ENCODE results near the gene C17orf50. TPM values are rescaled to one million over a fixed set of nuclear protein-coding genes. Genes with fewer than 3 reads are reported as not detected.
"Not testable (repeated sequence)": the region's sequence is repeated elsewhere in the genome, so short reads cannot be mapped to it uniquely, and the experiment has no call there.

The C17orf50 gene
- total RNA-seq, 2 donors from 2014 or later, result not detected

GRCh38 chr17:35750526-35751395 lies 9.9 kb upstream of the C17orf50 start:
- H3K9me3 Mint-ChIP-seq, result no peaks in the 10 kb centered on the region
- peak overlapping the region; percentile 42 to 68 for H3K4me3 Mint-ChIP-seq
- ATAC-seq (replicated peaks in 1 of 2) (no peak), DNase-seq (no peak)
- H3K4me1 Mint-ChIP-seq (ENCODE audit: low read depth), result peaks cover 26% of the 10 kb centered on the region
- no peak overlapping the region for H3K27ac Mint-ChIP-seq
- H3K36me3 Mint-ChIP-seq (ENCODE audit: insufficient read depth in 2 of 2), result no peaks in the 10 kb centered on the region
- peaks cover 31% of the 10 kb centered on the region for H3K27me3 Mint-ChIP-seq (ENCODE audit: low read depth)

GRCh38 chr17:35751541-35751940 lies 9.1 kb upstream of the C17orf50 start:
- Mint-ChIP-seq H3K4me1 (ENCODE audit: low read depth) (peaks cover 26% of the 10 kb centered on the region), H3K27me3 (ENCODE audit: low read depth) (peaks cover 31% of the 10 kb centered on the region)
- H3K36me3 Mint-ChIP-seq (ENCODE audit: insufficient read depth in 2 of 2); DNase-seq; H3K9me3 Mint-ChIP-seq; ATAC-seq (replicated peaks in 1 of 2); H3K4me3 Mint-ChIP-seq; H3K27ac Mint-ChIP-seq: not testable (repeated sequence)

- peaks cover 26% of the 10 kb centered on the region for H3K4me1 Mint-ChIP-seq (ENCODE audit: low read depth)
- no peak for ATAC-seq (replicated peaks in 1 of 2)
- H3K4me3 Mint-ChIP-seq, result no peak overlapping the region
- H3K27me3 Mint-ChIP-seq (ENCODE audit: low read depth), result peaks cover 31% of the 10 kb centered on the region
- no peak overlapping the region for H3K27ac Mint-ChIP-seq
- no peaks in the 10 kb centered on the region for H3K36me3 Mint-ChIP-seq (ENCODE audit: insufficient read depth in 2 of 2)
- no peak for DNase-seq
- no peaks in the 10 kb centered on the region for H3K9me3 Mint-ChIP-seq
Observed at GRCh38 chr17:35752471-35752870, 8.2 kb upstream of the C17orf50 start.

GRCh38 chr17:35752945-35753764 lies 7.5 kb upstream of the C17orf50 start, which contains the start of gene GAS2L2:
Gene GAS2L2 (minus strand): TSS chr17:35753239. CDS start chr17:35752850, 389 bp downstream.
- Mint-ChIP-seq H3K4me3 (no peak within 1 kb of the TSS), H3K36me3 (ENCODE audit: insufficient read depth in 2 of 2) (no peaks in the 10 kb centered on the region), H3K4me1 (ENCODE audit: low read depth) (peaks cover 25% of the 10 kb centered on the region), H3K27me3 (ENCODE audit: low read depth) (peaks cover 31% of the 10 kb centered on the region), H3K27ac (no peak within 1 kb of the TSS), H3K9me3 (no peaks in the 10 kb centered on the region)
- DNase-seq (no peak), ATAC-seq (replicated peaks in 1 of 2) (no peak)

- H3K9me3 Mint-ChIP-seq, result no peaks in the 10 kb centered on the region
- H3K4me3 Mint-ChIP-seq, result no peak overlapping the region
- H3K4me1 Mint-ChIP-seq (ENCODE audit: low read depth), result no peaks in the 10 kb centered on the region
- no peaks in the 10 kb centered on the region for H3K27me3 Mint-ChIP-seq (ENCODE audit: low read depth)
- H3K36me3 Mint-ChIP-seq (ENCODE audit: insufficient read depth in 2 of 2), result no peaks in the 10 kb centered on the region
- DNase-seq (no peak), ATAC-seq (replicated peaks in 1 of 2) (no peak)
- no peak overlapping the region for H3K27ac Mint-ChIP-seq
Observed at GRCh38 chr17:35757243-35757642, 3.4 kb upstream of the C17orf50 start.

GRCh38 chr17:35761601-35762000 lies 914 bp downstream of the C17orf50 start:
- H3K4me3 Mint-ChIP-seq, result no peak overlapping the region
- no peaks in the 10 kb centered on the region for H3K27me3 Mint-ChIP-seq (ENCODE audit: low read depth)
- H3K36me3 Mint-ChIP-seq (ENCODE audit: insufficient read depth in 2 of 2), result peaks cover 0 to 1% of the 10 kb centered on the region in 2 donors
- ATAC-seq (replicated peaks in 1 of 2) (no peak), DNase-seq (no peak)
- no peak overlapping the region for H3K27ac Mint-ChIP-seq
- no peaks in the 10 kb centered on the region for H3K9me3 Mint-ChIP-seq
- H3K4me1 Mint-ChIP-seq (ENCODE audit: low read depth), result peaks cover 8% of the 10 kb centered on the region

- H3K4me3 Mint-ChIP-seq, result peak overlapping the region; percentile 92
- no peak overlapping the region for H3K27ac Mint-ChIP-seq
- no peak for DNase-seq
- H3K9me3 Mint-ChIP-seq, result no peaks in the 10 kb centered on the region
- ATAC-seq (replicated peaks in 1 of 2), result no peak
- peaks cover 8% of the 10 kb centered on the region for H3K4me1 Mint-ChIP-seq (ENCODE audit: low read depth)
- H3K36me3 Mint-ChIP-seq (ENCODE audit: insufficient read depth in 2 of 2), result peaks cover 0 to 1% of the 10 kb centered on the region in 2 donors
- H3K27me3 Mint-ChIP-seq (ENCODE audit: low read depth), result no peaks in the 10 kb centered on the region
Observed at GRCh38 chr17:35763767-35764122, 3.1 kb downstream of the C17orf50 start.

GRCh38 chr17:35764123-35764991 lies 3.7 kb downstream of the C17orf50 start:
- peak overlapping the region; percentile 52 for H3K27ac Mint-ChIP-seq

GRCh38 chr17:35765086-35765710 lies 4.5 kb downstream of the C17orf50 start:
- H3K36me3 Mint-ChIP-seq (ENCODE audit: insufficient read depth in 2 of 2), result peaks cover 0 to 1% of the 10 kb centered on the region in 2 donors
- no peaks in the 10 kb centered on the region for H3K9me3 Mint-ChIP-seq
- ATAC-seq (replicated peaks in 1 of 2) (no peak), DNase-seq (no peak)
- H3K4me1 Mint-ChIP-seq (ENCODE audit: low read depth), result peaks cover 8% of the 10 kb centered on the region
- peak overlapping the region; percentile 92 for H3K4me3 Mint-ChIP-seq
- no peaks in the 10 kb centered on the region for H3K27me3 Mint-ChIP-seq (ENCODE audit: low read depth)
- no peak overlapping the region for H3K27ac Mint-ChIP-seq

More at GRCh38 chr17:35764123-35764991, 3.7 kb downstream of the C17orf50 start:
- peaks cover 8% of the 10 kb centered on the region for H3K4me1 Mint-ChIP-seq (ENCODE audit: low read depth)
- ATAC-seq (replicated peaks in 1 of 2) (peak; percentile 91 to 93), DNase-seq (peak; percentile 92 to 95)
- H3K4me3 Mint-ChIP-seq, result peak overlapping the region; percentile 92
- no peaks in the 10 kb centered on the region for H3K9me3 Mint-ChIP-seq
- H3K27me3 Mint-ChIP-seq (ENCODE audit: low read depth), result no peaks in the 10 kb centered on the region
- H3K36me3 Mint-ChIP-seq (ENCODE audit: insufficient read depth in 2 of 2), result peaks cover 0 to 1% of the 10 kb centered on the region in 2 donors

- Mint-ChIP-seq H3K36me3 (ENCODE audit: insufficient read depth in 2 of 2) (peaks cover 0 to 1% of the 10 kb centered on the region in 2 donors), H3K27me3 (ENCODE audit: low read depth) (no peaks in the 10 kb centered on the region), H3K4me1 (ENCODE audit: low read depth) (peaks cover 8% of the 10 kb centered on the region), H3K27ac (no peak overlapping the region), H3K9me3 (no peaks in the 10 kb centered on the region), H3K4me3 (no peak overlapping the region)
- no peak for DNase-seq
- ATAC-seq (replicated peaks in 1 of 2), result no peak
Observed at GRCh38 chr17:35765756-35766488, 5.2 kb downstream of the C17orf50 start.

- Mint-ChIP-seq H3K27me3 (ENCODE audit: low read depth) (no peaks in the 10 kb centered on the region), H3K4me3 (no peak overlapping the region), H3K36me3 (ENCODE audit: insufficient read depth in 2 of 2) (peaks cover 0 to 1% of the 10 kb centered on the region in 2 donors), H3K27ac (no peak overlapping the region), H3K9me3 (no peaks in the 10 kb centered on the region), H3K4me1 (ENCODE audit: low read depth) (peaks cover 8% of the 10 kb centered on the region)
- DNase-seq, result no peak
- ATAC-seq (replicated peaks in 1 of 2), result no peak
Observed at GRCh38 chr17:35766489-35766877, 5.8 kb downstream of the C17orf50 start.

All from activated T-cell treated with anti-CD3 and anti-CD28 coated beads, Interleukin-2, amount 50 U/mL, for 72 hours (primary cell).